Type B pancreatic cell (in vitro differentiated cells): Measurements from ENCODE around the gene SCAMP2. TPM values are rescaled to one million over a fixed set of nuclear protein-coding genes. Genes with fewer than 3 reads are reported as not detected.

Source experiments
- DNase-seq: peaks from one replicate; pipeline ENCODE4 v3.0.0; 2021; ENCODE audit warnings: mixed read lengths; ENCODE audit not compliant: unreplicated experiment; ENCODE audit errors: extremely low spot score
- H3K27ac Mint-ChIP-seq: 2 replicates; pipeline ENCODE4 v1.8.0; 2021; ENCODE audit warnings: mild to moderate bottlenecking, mixed read lengths
- H3K27me3 Mint-ChIP-seq: 2 replicates; pipeline ENCODE4 v1.8.0; 2021; ENCODE audit warnings: mixed read lengths
- H3K36me3 Mint-ChIP-seq: 2 replicates; pipeline ENCODE4 v1.8.0; 2021; ENCODE audit warnings: mixed read lengths
- H3K4me1 Mint-ChIP-seq: one replicate; pipeline ENCODE4 v1.8.0; 2021; ENCODE audit warnings: mixed read lengths; ENCODE audit not compliant: unreplicated experiment
- H3K4me3 Mint-ChIP-seq: 2 replicates; pipeline ENCODE4 v1.8.0; 2021; ENCODE audit warnings: mild to moderate bottlenecking, mixed read lengths
- H3K9me3 Mint-ChIP-seq: 2 replicates; pipeline ENCODE4 v1.8.0; 2021; ENCODE audit warnings: mixed read lengths
- CTCF ChIP-seq: fragments of 200-600 bp; sonication (generic); conservative IDR thresholded peaks from 2 replicates; pipeline ENCODE4 v1.5.0; 2021; ENCODE audit warnings: antibody characterized with exemption, mild to moderate bottlenecking
- total RNA-seq: library from RNA; stranded (reverse); gene quantifications from 2 replicates; pipeline ENCODE4 v1.2.1, GENCODE V29; 2021; ENCODE audit warnings: low replicate concordance

The SCAMP2 gene
- total RNA-seq, 1 donor from 2014 or later, result 58.0 TPM

GRCh38 chr15:74851960-74852359 is 21.2 kb downstream of the SCAMP2 start:
- peaks cover 8% of the 10 kb centered on the region for H3K36me3 Mint-ChIP-seq
- no peaks in the 10 kb centered on the region for H3K27me3 Mint-ChIP-seq
- H3K27ac Mint-ChIP-seq, result no peak overlapping the region
- no peak for TF ChIP-seq CTCF
- H3K4me3 Mint-ChIP-seq, result no peak overlapping the region
- H3K4me1 Mint-ChIP-seq, result peaks cover 2% of the 10 kb centered on the region
- no peaks in the 10 kb centered on the region for H3K9me3 Mint-ChIP-seq
- DNase-seq, result no peak

GRCh38 chr15:74850393-74850792 is 22.8 kb downstream of the SCAMP2 start:
- DNase-seq, result no peak
- Mint-ChIP-seq H3K27me3 (no peaks in the 10 kb centered on the region), H3K4me3 (no peak overlapping the region), H3K9me3 (no peaks in the 10 kb centered on the region), H3K4me1 (no peaks in the 10 kb centered on the region), H3K36me3 (peaks cover 7% of the 10 kb centered on the region), H3K27ac (no peak overlapping the region)
- no peak for TF ChIP-seq CTCF

GRCh38 chr15:74847432-74847831 is 25.7 kb downstream of the SCAMP2 start:
- Mint-ChIP-seq H3K36me3 (peaks cover 10% of the 10 kb centered on the region), H3K27ac (no peak overlapping the region)

GRCh38 chr15:74845581-74845980 is 27.6 kb downstream of the SCAMP2 start:
- Mint-ChIP-seq H3K27me3 (no peaks in the 10 kb centered on the region), H3K27ac (no peak overlapping the region), H3K4me1 (peaks cover 21% of the 10 kb centered on the region), H3K4me3 (no peak overlapping the region), H3K36me3 (peaks cover 10% of the 10 kb centered on the region), H3K9me3 (no peaks in the 10 kb centered on the region)
- no peak for TF ChIP-seq CTCF
- DNase-seq, result no peak

More at GRCh38 chr15:74847432-74847831, 25.7 kb downstream of the SCAMP2 start:
- DNase-seq, result no peak
- no peak for TF ChIP-seq CTCF
- Mint-ChIP-seq H3K9me3 (no peaks in the 10 kb centered on the region), H3K27me3 (no peaks in the 10 kb centered on the region), H3K4me1 (peaks cover 6% of the 10 kb centered on the region), H3K4me3 (no peak overlapping the region)

- Mint-ChIP-seq H3K4me3 (no peak overlapping the region), H3K9me3 (no peaks in the 10 kb centered on the region), H3K36me3 (peaks cover 10% of the 10 kb centered on the region), H3K27ac (no peak overlapping the region), H3K27me3 (no peaks in the 10 kb centered on the region), H3K4me1 (peaks cover 21% of the 10 kb centered on the region)
- no peak for DNase-seq
- TF ChIP-seq CTCF, result no peak
Observed at GRCh38 chr15:74845208-74845568, 28.0 kb downstream of the SCAMP2 start.
